Trophoblast cell (in vitro differentiated cells and primary cell): ENCODE measurements around the gene PRKN.

ENCODE experiments used
- DNase-seq, 2 donors: peaks; one replicate each; pipeline ENCODE4 v3.0.0-alpha.2; 2016
- H2AFZ ChIP-seq: 2 replicates; pipeline ENCODE4 v1.6.1; 2013; ENCODE audit warnings: low read length, moderate library complexity, mild to moderate bottlenecking; ENCODE audit not compliant: insufficient read depth, poor library complexity
- H2AK5ac ChIP-seq: 2 replicates; pipeline ENCODE4 v1.6.1; 2013; ENCODE audit warnings: mild to moderate bottlenecking, low read length
- H2BK120ac ChIP-seq: 2 replicates; pipeline ENCODE4 v1.6.1; 2013; ENCODE audit warnings: low read length, mild to moderate bottlenecking, moderate library complexity; ENCODE audit not compliant: insufficient read depth, poor library complexity
- H2BK12ac ChIP-seq: 2 replicates; pipeline ENCODE4 v1.6.1; 2013; ENCODE audit warnings: mild to moderate bottlenecking, low read length, moderate library complexity
- H2BK5ac ChIP-seq: 2 replicates; pipeline ENCODE4 v1.6.1; 2013; ENCODE audit warnings: low read length, low read depth, moderate library complexity, mild to moderate bottlenecking; ENCODE audit not compliant: poor library complexity
- H3K14ac ChIP-seq: 2 replicates; pipeline ENCODE4 v1.6.1; 2013; ENCODE audit warnings: mild to moderate bottlenecking, low read length
- H3K18ac ChIP-seq: 2 replicates; pipeline ENCODE4 v1.6.1; 2013; ENCODE audit warnings: mild to moderate bottlenecking, low read length
- H3K23ac ChIP-seq: 2 replicates; pipeline ENCODE4 v1.6.1; 2013; ENCODE audit warnings: low read length
- H3K27ac ChIP-seq: 2 replicates; pipeline ENCODE4 v1.5.1; 2013; ENCODE audit warnings: low read depth, mild to moderate bottlenecking, inconsistent platforms, low read length, moderate library complexity
- H3K27me3 ChIP-seq: 2 replicates; pipeline ENCODE4 v1.6.1; 2013; ENCODE audit warnings: inconsistent platforms, mild to moderate bottlenecking, low read length, moderate library complexity; ENCODE audit not compliant: insufficient read depth
- H3K36me3 ChIP-seq, 2 experiments: 1 replicate in 1 of 2; 2 replicates in 1 of 2; pipeline ENCODE4 v1.6.1; 2013; ENCODE audit warnings: low read length in 2 of 2, mild to moderate bottlenecking in 2 of 2, moderate library complexity in 1 of 2; ENCODE audit not compliant: insufficient read depth in 2 of 2, control insufficient read depth in 1 of 2
- H3K4ac ChIP-seq: 2 replicates; pipeline ENCODE4 v1.6.1; 2013; ENCODE audit warnings: low read depth, mild to moderate bottlenecking, low read length, moderate library complexity
- H3K4me1 ChIP-seq, 2 experiments: 1 replicate in 1 of 2; 2 replicates in 1 of 2; pipeline ENCODE4 v1.6.1; 2013; ENCODE audit warnings: low read length in 2 of 2, mild to moderate bottlenecking in 2 of 2, moderate library complexity in 1 of 2; ENCODE audit not compliant: insufficient read depth in 2 of 2, control insufficient read depth in 1 of 2
- H3K4me2 ChIP-seq: 2 replicates; pipeline ENCODE4 v1.6.1; 2013; ENCODE audit warnings: inconsistent platforms, mild to moderate bottlenecking, low read length, moderate library complexity
- H3K4me3 ChIP-seq: 2 replicates; pipeline ENCODE4 v1.5.1; 2013; ENCODE audit warnings: mild to moderate bottlenecking, low read depth, low read length, inconsistent platforms
- H3K79me1 ChIP-seq: one replicate; pipeline ENCODE4 v1.6.1; 2013; ENCODE audit warnings: low read length
- H3K79me2 ChIP-seq: 2 replicates; pipeline ENCODE4 v1.6.1; 2013; ENCODE audit warnings: low read length, mild to moderate bottlenecking; ENCODE audit not compliant: control insufficient read depth, insufficient read depth, poor library complexity
- H3K9ac ChIP-seq: 2 replicates; pipeline ENCODE4 v1.6.1; 2013; ENCODE audit warnings: mild to moderate bottlenecking, low read length
- H3K9me3 ChIP-seq: 2 replicates; pipeline ENCODE4 v1.6.1; 2013; ENCODE audit warnings: low read depth, mild to moderate bottlenecking, control low read depth, inconsistent platforms, low read length; ENCODE audit not compliant: insufficient read depth
- H4K12ac ChIP-seq: 2 replicates; pipeline ENCODE4 v1.6.1; 2013; ENCODE audit warnings: low read depth, mild to moderate bottlenecking, low read length, moderate library complexity
- H4K8ac ChIP-seq: 2 replicates; pipeline ENCODE4 v1.6.1; 2013; ENCODE audit warnings: low read depth, mild to moderate bottlenecking, low read length, moderate library complexity
- H4K91ac ChIP-seq: one replicate; pipeline ENCODE4 v1.6.1; 2013; ENCODE audit warnings: low read depth, mild to moderate bottlenecking, low read length, moderate library complexity
- WGBS: extraction: QIAGEN DNeasy Blood & Tissue Kit; methylation state at CpG from one replicate; pipeline ENCODE4 v1.1.7; 2013; ENCODE audit warnings: missing lambda C conversion rate; ENCODE audit not compliant: insufficient read length, insufficient coverage; ENCODE audit errors: extremely low coverage; 5-methylcytosine and 5-hydroxymethylcytosine counted together

PRKN gene

GRCh38 chr6:162178666-162179065 is 548.9 kb downstream of the PRKN start:
- DNase-seq = no peak

GRCh38 chr6:162178266-162178665 is 549.3 kb downstream of the PRKN start:
- no peak overlapping the region for H4K91ac ChIP-seq
- no peak overlapping the region for H3K23ac ChIP-seq
- no peak overlapping the region for H2AK5ac ChIP-seq
- no peak overlapping the region for H4K8ac ChIP-seq
- H3K14ac ChIP-seq = no peak overlapping the region
- H3K79me1 ChIP-seq = no peaks in the 10 kb centered on the region
- H2BK5ac ChIP-seq = no peak overlapping the region
- no peak overlapping the region for H3K9ac ChIP-seq
- H3K4me2 ChIP-seq = no peak overlapping the region
- H3K4ac ChIP-seq = no peak overlapping the region
- no peak overlapping the region for H2AFZ ChIP-seq
- no peak overlapping the region for H2BK120ac ChIP-seq
- WGBS = no CpG with 5 or more reads among the region's 3 CpGs
- no peaks in the 10 kb centered on the region for H3K4me1 ChIP-seq
- no peak for DNase-seq
- no peaks in the 10 kb centered on the region for H3K79me2 ChIP-seq
- no peaks in the 10 kb centered on the region for H3K27me3 ChIP-seq
- H3K27ac ChIP-seq = no peak overlapping the region
- H3K9me3 ChIP-seq = no peaks in the 10 kb centered on the region
- no peak overlapping the region for H4K12ac ChIP-seq
- no peak overlapping the region for H2BK12ac ChIP-seq
- H3K18ac ChIP-seq = no peak overlapping the region
- no peak overlapping the region for H3K4me3 ChIP-seq
- no peaks in the 10 kb centered on the region for H3K36me3 ChIP-seq

More at GRCh38 chr6:162178666-162179065, 548.9 kb downstream of the PRKN start:
- Histone ChIP-seq H4K12ac (no peak overlapping the region), H4K8ac (no peak overlapping the region), H3K4me2 (no peak overlapping the region), H3K27me3 (no peaks in the 10 kb centered on the region), H2BK5ac (no peak overlapping the region), H3K4ac (no peak overlapping the region), H3K18ac (no peak overlapping the region), H3K4me1 (no peaks in the 10 kb centered on the region), H2BK12ac (no peak overlapping the region), H3K23ac (no peak overlapping the region), H2BK120ac (no peak overlapping the region), H2AK5ac (no peak overlapping the region), H3K9me3 (no peaks in the 10 kb centered on the region), H4K91ac (no peak overlapping the region), H3K4me3 (no peak overlapping the region), H3K36me3 (no peaks in the 10 kb centered on the region), H3K79me2 (no peaks in the 10 kb centered on the region), H3K27ac (no peak overlapping the region), H2AFZ (no peak overlapping the region), H3K79me1 (no peaks in the 10 kb centered on the region), H3K9ac (no peak overlapping the region), H3K14ac (no peak overlapping the region)
- no CpG with 5 or more reads among the region's 8 CpGs for WGBS

- H3K14ac ChIP-seq = no peak overlapping the region
- no peak overlapping the region for H3K9ac ChIP-seq
- no peaks in the 10 kb centered on the region for H3K79me2 ChIP-seq
- H3K27ac ChIP-seq = no peak overlapping the region
- H4K8ac ChIP-seq = no peak overlapping the region
- no peak overlapping the region for H2BK12ac ChIP-seq
- no peak overlapping the region for H3K4ac ChIP-seq
- H4K91ac ChIP-seq = no peak overlapping the region
- no peak overlapping the region for H2AFZ ChIP-seq
- no peak overlapping the region for H3K4me3 ChIP-seq
- H3K36me3 ChIP-seq = no peaks in the 10 kb centered on the region
- no peaks in the 10 kb centered on the region for H3K79me1 ChIP-seq
- H4K12ac ChIP-seq = no peak overlapping the region
- no peak overlapping the region for H3K4me2 ChIP-seq
- no peaks in the 10 kb centered on the region for H3K4me1 ChIP-seq
- H3K18ac ChIP-seq = no peak overlapping the region
- no peaks in the 10 kb centered on the region for H3K27me3 ChIP-seq
- no CpG with 5 or more reads among the region's 4 CpGs for WGBS
- no peak overlapping the region for H2BK120ac ChIP-seq
- H3K9me3 ChIP-seq = no peaks in the 10 kb centered on the region
- H2AK5ac ChIP-seq = no peak overlapping the region
- no peak overlapping the region for H3K23ac ChIP-seq
- H2BK5ac ChIP-seq = no peak overlapping the region
- DNase-seq = no peak
Observed at GRCh38 chr6:162177746-162178145, 549.8 kb downstream of the PRKN start.

- no peak overlapping the region for H2BK12ac ChIP-seq
- H2BK120ac ChIP-seq = no peak overlapping the region
- H3K4ac ChIP-seq = no peak overlapping the region
- H4K91ac ChIP-seq = no peak overlapping the region
- no peak overlapping the region for H3K4me2 ChIP-seq
- no peak overlapping the region for H3K27ac ChIP-seq
- H3K23ac ChIP-seq = no peak overlapping the region
- H3K9ac ChIP-seq = no peak overlapping the region
- no peak overlapping the region for H2AK5ac ChIP-seq
- no peak overlapping the region for H2BK5ac ChIP-seq
- H3K79me2 ChIP-seq = no peaks in the 10 kb centered on the region
- H3K9me3 ChIP-seq = no peaks in the 10 kb centered on the region
- no peak overlapping the region for H4K8ac ChIP-seq
- no peak overlapping the region for H3K14ac ChIP-seq
- no peaks in the 10 kb centered on the region for H3K4me1 ChIP-seq
- no CpG with 5 or more reads among the region's 1 CpG for WGBS
- H3K36me3 ChIP-seq = no peaks in the 10 kb centered on the region
- H2AFZ ChIP-seq = no peak overlapping the region
- H3K27me3 ChIP-seq = no peaks in the 10 kb centered on the region
- H3K4me3 ChIP-seq = no peak overlapping the region
- no peak for DNase-seq
- no peak overlapping the region for H3K18ac ChIP-seq
- H4K12ac ChIP-seq = no peak overlapping the region
- no peaks in the 10 kb centered on the region for H3K79me1 ChIP-seq
Observed at GRCh38 chr6:162173466-162173865, 554.1 kb downstream of the PRKN start.
